GM21529 (cell line): ENCODE measurements around the gene RSBN1L.
"Not testable (repeated sequence)": the region's sequence is repeated elsewhere in the genome, so short reads cannot be mapped to it uniquely, and the experiment has no call there.

Source experiments
- ATAC-seq: cut with Tn5 transposase; IDR thresholded peaks from one replicate; pipeline ENCODE4 v1.9.1; 2021; ENCODE audit not compliant: unreplicated experiment

Gene RSBN1L

GRCh38 chr7:77687100-77687746 is 9.0 kb upstream of the RSBN1L start:
- ATAC-seq = no peak

- no peak for ATAC-seq
These were observed 8.5 kb upstream of the RSBN1L start for GRCh38 chr7:77687747-77688144.

GRCh38 chr7:77690289-77690688 is 6.0 kb upstream of the RSBN1L start:
- ATAC-seq = no peak

DNA sequence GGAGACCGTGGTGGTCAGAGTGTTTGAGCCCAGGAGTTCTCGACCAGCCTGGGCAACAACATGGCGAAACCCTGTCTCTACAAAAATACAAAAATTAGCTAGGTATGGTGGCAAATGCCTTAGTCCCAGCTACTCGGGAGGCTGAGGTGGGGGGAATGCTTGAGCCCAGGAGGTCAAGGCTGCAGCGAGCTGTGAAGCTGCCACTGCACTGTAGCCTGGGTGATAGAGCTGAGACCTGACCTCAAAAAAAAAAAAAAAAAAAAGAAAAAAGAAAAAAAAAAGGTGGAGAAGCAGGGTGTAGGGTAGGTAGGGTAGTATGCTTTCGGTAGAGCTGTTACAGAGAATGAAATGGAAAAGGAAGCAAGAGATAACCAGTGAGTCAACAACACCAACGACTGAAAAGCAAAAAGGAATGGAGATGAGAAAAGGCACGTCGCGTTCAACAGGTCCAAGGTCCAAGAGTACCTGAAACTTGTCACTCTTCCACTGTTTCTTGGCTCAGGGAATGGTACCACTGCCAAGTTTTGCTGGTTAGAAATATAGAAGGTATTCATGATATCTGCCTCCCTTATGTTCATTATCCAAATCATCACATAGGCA is 4.3 kb upstream of the RSBN1L start:
- no peak for ATAC-seq

DNA sequence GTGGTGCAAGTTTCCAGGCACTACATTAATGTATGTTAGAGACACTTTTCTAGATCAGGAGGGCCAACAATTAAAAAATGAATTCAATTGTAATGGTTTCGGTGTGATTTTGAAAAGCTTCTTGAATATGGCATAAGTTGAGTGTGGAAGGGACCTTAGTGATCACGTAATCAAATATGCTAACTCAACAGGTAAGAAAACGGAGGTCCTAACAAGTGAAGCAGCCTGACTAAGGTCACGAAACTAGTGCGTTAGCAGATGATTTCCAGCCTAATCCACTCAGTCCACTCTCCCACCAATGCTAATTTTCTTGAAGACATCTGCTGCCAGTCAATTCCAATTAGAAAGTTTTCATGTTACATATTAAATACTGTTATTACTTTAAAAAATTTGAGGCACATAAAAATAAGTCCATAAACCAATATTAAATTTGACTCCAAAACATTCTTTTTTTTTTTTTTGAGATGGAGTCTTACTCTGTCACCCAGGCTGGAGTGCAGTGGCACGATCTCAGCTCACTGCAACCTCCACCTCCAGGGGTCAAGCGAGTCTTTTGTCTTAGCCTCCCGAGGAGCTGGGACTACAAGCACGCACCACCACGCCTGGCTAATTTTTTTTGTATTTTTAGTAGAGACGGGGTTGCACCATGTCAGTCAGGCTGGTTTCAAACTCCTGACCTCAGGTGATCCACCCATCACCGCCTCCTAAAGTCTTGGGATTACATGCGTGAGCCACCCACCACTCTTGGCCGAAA is 2.3 kb upstream of the RSBN1L start:
- no peak for ATAC-seq

DNA sequence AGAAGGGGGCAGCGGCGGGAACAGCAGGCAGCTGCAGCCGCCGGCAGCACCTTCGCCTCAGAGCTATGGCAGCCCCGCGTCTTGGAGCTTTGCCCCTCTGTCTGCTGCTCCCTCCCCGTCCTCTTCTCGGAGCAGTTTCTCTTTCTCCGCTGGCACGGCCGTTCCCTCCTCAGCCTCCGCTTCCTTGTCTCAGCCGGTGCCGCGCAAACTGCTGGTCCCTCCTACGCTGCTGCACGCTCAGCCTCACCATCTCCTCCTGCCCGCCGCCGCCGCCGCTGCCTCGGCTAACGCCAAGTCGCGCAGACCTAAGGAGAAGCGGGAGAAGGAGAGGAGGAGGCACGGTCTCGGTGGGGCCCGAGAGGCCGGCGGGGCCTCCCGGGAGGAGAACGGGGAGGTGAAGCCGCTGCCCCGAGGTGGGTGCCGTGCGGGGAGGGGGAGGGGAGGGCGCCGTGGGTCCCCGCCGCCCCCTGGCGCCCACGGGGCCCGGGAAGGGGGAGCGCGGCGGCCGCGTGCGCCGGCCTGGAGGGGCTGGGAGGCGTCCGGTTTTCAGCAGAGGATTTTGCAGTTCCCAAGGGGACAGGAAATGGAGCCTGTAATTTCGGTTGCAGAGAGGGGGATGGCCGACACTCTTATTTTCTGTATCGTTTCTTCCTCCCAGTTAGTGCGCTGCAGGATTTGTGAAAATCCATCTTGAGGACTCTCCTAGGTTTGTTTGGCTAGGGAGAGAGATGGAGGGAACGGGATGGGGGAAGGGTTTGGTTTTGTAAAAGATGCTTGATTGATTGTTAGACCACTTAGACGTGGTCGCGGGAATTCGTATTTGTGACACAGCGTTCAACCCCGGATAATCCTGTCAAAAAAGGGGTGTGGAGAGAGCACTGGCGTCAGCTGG is 630 bp downstream of the RSBN1L start:
- peak; percentile 26 for ATAC-seq

GRCh38 chr7:77697535-77697831 is 1.2 kb downstream of the RSBN1L start:
- ATAC-seq = peak; percentile 12

DNA sequence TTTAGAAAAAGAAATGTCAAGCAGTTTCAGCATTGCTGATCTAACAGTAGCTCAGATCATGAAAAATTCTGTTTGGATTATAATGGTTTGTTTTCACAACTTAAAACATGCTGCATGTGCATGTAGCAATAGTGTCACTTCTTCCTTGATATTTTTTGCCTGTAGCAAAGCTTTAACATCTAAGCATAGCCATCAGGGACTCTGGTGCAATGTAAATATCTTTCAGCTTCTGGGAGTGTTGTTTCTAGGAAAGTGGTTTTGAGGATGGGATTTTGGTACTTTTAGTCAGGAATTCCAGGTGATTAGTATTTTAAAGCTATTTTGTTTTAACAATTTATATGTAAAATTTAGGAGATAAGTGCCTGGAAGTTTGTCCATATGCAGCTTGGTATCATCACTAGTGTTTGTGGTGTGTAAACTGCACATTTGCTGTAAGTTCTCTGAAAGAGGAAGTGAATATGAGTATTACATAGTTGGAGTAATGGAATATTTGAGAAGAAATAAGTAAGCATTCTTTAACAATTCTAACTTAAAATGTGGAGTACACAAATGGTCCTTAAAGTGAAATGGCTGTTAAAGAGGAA is 1.9 kb downstream of the RSBN1L start:
- ATAC-seq = no peak

GRCh38 chr7:77699056-77699455 is 2.8 kb downstream of the RSBN1L start:
- ATAC-seq = peak; percentile 34

- ATAC-seq = no peak
These were observed 6.3 kb downstream of the RSBN1L start for GRCh38 chr7:77702513-77702912.

DNA sequence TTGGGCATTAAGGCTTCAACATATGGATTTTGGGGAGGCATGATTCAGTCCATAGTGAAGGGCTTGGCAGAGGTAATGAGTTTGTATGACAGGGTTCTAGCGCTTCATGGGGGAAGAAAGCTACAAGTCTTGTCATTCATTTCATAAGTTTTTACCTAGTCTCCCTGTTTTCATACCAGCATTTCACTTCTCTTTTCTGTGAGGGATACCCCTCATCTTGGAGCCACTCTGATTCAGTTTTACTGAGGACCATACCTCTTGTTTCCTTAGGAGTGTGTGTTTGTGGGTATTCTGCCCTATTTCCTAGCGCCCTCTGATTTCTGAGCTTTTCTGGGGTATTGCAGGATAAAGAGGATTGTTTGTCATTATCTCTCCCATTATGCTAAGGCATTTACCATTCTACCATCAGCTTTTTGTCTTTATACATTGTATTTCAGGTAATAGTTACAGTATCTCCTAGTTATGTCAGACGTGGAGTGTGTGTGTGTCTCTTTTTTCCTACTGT is 6.8 kb downstream of the RSBN1L start:
- ATAC-seq = no peak

- not testable (repeated sequence) for ATAC-seq
These were observed 7.4 kb downstream of the RSBN1L start for GRCh38 chr7:77703669-77704068.

DNA sequence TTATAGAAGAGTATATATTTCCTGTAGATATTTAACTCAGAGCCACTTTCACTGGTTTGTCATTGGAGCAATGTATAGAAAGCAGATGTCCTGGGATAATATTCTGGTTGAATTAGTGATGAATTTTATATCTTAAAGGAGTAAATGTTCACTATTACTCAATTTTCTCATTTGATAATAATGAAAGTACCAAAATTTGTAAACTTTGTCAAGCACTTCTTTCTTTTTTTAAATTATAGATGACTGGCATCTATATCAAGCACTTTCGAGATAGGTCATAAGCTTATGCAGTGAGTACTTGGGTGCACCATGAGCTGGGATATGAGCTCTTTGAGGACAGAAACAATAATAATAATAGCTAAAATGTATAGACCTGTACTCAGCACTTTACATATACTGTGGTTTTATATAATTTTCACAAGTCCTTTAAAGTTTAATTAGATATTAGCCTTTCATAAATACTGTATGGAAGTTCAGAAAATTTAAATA is 11.3 kb downstream of the RSBN1L start:
- no peak for ATAC-seq

- no peak for ATAC-seq
These were observed 13.8 kb downstream of the RSBN1L start for GRCh38 chr7:77710067-77710466.

DNA sequence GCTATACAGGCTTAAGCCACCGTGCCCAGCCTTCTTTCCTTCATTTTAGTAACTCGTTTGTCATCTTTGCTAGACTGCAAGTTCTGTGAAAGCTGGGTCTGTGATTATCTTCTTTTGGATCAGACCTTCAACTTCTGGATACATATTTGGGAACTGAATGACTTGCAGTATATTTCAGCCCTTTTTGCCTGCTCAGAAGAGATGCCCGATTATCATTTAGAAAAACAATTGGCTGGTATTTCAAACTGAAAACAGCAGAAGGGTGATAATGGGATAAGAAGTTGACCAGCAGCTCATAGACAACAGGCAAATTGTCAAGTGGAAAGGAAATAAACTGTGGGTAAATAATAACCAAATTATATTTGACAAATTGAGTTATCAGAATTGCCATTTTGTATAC is 14.6 kb downstream of the RSBN1L start:
- no peak for ATAC-seq

DNA sequence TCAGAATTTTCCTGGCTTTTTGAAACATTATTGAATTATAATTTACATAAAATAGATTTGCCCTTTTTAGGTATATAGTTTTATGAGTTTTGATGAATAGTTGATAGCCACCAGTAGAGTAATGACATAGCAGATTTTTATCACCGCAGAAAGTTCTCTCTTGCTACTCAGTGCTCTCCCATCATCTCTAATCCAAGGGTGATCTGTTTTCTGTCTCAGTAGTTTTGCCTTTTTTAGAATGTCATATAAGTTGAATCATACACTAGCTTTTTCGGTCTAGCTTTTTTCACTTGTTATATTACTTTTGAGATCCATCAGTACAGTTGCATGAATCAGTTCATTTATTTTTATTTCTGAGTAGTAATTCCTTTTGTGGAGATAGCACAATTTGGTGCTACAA is 17.9 kb downstream of the RSBN1L start:
- ATAC-seq = no peak

DNA sequence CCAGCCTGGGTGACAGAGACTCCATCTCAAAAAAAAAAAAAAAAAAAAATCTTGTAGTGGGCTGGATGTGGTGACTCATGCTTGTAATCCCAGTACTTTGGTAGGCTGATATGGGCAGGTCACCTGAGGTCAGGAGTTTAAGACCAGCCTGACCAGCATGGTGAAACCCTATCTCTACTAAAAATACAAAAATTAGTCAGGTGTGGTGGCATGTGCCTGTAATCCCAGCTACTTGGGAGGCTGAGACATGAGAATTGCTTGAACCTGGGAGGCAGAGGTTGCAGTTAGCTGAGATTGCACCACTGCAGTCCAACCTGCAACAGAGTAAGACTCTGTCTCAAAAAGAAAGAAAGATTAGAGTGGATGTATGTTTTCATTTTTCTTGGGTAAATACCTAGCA is 18.7 kb downstream of the RSBN1L start:
- not testable (repeated sequence) for ATAC-seq

DNA sequence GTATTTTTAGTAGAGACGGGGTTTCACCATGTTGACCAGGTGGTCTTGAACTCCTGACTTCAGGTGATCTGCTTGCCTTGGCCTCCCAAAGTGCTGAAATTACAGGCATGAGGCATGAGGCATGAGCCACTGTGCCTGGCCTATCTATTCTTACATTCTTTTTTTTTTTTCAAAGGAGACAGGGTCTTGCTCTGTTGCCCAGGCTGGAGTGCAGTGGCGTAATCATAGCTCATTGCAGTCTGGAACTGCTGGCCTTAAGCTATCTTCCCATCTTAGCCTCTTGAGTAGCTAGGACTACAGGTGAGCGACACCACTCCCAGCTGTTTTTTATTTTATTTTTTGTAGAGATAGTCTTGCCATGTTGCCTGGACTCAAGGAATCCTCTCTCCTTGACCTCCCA is 20.5 kb downstream of the RSBN1L start:
- ATAC-seq = no peak

DNA sequence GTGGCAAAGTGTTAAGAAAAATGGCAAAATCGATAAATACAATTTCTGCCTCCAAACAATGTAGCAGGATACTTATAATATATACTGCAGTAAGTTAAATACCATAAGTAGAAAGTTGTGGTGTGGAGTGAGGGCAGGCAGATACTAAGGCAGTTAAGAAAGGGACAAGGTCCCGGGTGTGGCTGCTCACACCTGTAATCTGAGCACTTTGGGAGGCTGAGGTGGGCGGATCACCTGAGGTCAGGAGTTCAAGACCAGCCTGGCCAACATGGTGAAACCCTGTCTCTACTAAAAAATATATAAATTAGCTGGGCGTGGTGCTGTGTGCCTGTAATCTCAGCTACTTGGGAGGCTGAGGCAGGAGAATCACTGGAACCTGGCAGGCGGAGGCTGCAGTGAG is 21.3 kb downstream of the RSBN1L start:
- ATAC-seq = not testable (repeated sequence)

DNA sequence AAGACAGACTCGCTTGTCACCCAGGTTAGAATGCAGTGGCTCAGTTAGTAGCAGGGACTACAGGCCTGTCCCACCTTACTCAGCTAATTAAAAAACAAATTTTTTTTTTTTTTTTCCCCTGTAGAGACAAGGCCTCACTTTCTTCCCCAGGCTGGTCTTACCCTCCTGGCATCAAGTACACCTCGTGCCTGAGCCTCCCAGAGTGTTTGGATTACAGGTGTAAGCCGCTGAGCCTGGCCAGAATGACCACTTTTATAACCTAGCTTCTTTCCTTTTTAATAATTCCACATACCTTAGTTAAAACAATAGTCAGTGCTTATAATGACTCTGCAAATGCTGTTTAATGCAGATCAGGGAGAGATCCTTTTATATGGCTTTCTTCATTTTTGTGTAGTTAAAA is 31.3 kb downstream of the RSBN1L start:
- no peak for ATAC-seq
